Midbrain (tissue), 1 donor: Measurements from ENCODE around the gene CEP19.

Experiments used
- DNase-seq: peaks from one replicate; lab custom pipeline; 2025; lab: John Stamatoyannopoulos, UW

CEP19 gene

DNA sequence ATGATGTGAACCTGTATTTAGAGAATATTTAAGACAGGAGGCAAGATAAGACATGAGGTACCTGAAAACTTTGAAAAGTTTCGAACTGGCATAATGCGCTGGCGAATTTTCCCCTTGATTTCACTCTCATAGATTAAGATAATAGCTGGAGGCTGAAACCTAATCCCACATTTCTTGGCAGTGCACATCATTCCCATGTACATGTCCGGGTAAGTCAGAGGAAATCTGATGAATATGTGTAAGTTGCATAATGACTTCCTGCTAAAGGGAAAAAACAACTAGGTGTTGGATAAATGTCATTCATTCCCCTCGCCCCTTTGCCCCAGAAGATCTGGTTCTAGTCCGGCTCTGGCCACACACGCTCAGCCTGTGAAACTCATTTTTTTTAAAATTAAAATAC lies 3.6 kb downstream of the CEP19 start:
- DNase-seq: no peak

- DNase-seq: no peak
Observed at GRCh38 chr3:196707566-196707965, 4.5 kb downstream of the CEP19 start.

DNA sequence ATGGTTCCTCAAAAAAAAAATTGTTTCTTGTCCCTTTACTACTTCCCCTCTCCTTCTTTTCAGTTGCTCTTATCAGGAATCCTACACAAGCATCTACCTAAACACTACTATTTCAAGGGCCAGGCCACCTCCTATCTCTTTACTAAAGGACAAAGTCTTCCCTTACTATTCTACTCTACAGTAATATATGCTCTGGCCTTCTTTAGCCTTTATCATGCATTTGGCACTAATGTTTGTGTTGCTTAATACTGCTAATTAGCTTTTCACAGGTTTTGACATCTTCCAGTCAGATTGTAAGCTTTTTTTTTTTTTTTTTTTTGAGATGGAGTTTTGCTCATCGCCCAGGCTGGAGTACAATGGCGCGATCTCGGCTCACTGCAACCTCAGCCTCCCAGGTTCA lies 5.3 kb downstream of the CEP19 start:
- no peak for DNase-seq

DNA sequence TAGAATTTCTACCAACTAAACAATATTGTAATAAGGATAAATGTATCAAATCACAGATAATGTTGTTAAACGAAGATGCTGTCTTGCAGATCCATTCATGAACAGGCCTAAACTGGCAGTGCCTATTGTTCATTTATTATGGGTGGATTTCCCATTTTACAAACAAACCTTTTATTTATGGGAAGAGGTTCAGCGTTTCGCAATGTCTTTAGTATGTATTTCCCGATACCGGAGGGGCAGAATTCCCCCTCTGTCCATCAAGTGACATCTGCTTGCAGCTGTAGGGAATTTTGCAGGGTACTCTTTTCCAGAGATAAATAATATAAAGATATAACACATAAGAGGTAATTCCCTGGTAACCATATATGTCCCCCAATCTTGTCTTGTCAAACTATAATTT lies 5.7 kb downstream of the CEP19 start:
- DNase-seq: no peak

- no peak for DNase-seq
Observed at GRCh38 chr3:196700801-196701200, 11.2 kb downstream of the CEP19 start.

DNA sequence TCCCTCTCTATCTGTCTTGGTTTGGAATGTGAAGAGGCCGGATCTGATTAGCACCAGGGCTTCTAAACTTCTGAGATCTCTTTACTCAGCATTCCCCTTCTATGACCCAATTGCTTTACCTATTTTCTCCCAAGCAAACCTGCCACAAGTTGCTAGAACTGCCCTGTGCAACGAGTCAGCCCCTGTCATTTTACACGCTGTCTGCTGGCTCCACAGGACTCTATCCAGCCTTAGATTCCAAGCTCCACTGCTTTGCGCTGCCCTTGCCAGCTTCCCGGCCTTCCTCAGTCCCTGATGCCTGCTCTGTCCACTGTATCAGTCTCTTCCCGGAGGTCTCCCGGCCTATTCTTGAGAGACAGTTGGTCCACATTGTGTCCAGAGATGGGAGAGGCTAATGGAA lies 12.3 kb downstream of the CEP19 start:
- DNase-seq: no peak

- DNase-seq: no peak
Observed at GRCh38 chr3:196697270-196697669, 14.8 kb downstream of the CEP19 start.

DNA sequence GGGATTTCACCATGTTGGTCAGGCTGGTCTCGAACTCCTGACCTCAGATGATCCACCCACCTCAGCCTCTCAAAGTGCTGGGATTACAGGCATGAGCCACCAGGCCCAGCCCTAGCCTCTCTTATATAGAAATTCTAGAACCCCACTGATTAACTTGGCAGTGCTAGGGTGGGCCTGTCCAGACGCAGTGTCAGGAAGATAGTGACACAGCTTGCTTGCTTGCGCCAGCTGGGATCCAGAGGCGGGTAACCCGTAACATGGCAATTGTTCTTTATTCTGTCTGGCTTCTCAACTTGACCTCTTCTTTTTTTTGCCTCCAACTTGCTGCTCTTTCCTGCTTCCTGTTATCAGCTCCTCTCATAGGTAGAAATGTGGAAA lies 16.2 kb downstream of the CEP19 start:
- DNase-seq: no peak

DNA sequence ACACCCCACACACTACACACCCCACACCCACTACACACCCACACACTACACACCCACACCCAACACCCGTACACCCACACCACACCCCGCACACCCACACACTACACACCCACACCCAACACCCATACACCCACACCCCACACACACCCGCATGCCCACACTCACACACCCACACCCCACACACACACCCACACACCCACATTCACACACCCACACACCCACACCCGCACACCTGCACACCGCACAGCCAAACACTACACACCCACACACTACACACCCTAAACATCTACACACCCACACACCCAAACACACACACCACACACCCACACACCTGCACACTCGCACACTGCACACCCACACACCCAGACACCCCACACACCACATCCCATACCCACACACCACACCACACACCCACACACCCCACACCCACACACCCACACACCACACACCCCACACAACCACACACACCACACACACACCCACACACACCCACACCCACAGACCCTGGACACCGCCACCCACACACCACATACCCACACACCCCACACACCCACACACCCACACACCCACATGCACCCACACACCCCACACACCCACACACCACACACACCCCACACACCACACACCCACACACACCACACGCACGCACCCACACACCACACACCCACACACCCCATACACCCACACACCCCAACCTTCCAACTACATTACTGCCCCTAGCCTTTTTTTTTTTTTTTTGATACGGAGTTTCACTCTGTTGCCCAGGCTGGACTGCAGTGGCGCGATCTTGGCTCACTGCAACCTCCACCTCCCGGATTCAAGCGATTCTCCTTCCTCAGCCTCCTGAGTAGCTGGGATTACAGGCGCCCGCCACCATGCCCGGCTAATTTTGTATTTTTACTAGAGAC lies 16.9 kb downstream of the CEP19 start:
- no peak for DNase-seq

- no peak for DNase-seq
Observed at GRCh38 chr3:196694202-196694638, 17.8 kb downstream of the CEP19 start.

DNA sequence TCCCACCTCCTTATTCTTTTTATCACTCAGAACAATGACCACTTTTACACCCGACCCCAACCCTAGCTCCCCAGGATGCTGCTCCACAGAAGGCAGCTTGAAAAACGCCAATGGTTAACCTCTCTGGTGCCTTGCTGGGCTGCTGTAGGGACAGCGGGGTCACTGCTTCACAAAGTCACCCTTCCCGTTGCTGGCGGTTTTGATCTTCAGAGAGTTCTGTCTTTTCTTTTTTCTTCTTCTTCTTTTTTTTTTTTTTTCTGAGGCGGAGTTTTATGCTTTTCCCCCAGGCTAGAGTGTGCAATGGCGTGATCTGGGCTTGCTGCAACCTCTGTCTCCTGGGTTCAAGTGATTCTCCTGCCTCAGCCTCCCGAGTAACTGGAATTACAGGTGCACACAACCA lies 20.7 kb downstream of the CEP19 start:
- DNase-seq: no peak

DNA sequence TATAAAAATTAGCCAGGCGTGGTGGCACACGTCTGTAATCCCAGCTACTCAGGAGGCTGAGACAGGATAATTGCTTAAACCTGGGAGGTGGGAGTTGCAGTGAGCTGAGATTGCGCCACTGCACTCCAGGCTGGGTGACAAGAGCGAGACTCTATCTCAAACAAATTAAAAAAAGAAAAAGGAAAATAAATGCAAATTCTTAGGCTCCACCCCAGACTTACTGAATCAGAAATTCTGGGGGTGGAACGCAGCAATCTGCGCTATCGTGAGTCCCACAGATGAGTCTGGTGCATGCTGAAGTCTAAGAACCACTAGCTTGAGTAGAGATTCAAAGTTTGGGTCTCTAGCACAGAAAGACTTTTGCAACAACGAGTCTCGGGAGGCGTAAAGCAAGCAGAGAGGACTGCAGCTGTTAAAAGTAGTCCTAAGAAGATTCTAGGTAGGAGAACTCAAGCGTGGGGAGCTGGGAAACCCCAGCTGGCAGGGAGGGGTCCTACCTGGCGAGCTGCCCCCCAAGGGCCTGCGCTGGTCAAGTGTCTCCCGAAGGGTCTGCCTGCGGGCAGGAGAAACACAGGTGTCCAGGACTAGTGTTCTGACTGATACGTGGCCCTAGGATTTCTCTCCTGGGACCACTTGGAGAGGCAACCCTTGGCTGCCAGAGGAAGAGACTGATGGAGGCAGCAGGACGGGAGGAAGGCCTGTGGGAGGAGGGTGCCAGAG lies 21.9 kb downstream of the CEP19 start:
- no peak for DNase-seq

DNA sequence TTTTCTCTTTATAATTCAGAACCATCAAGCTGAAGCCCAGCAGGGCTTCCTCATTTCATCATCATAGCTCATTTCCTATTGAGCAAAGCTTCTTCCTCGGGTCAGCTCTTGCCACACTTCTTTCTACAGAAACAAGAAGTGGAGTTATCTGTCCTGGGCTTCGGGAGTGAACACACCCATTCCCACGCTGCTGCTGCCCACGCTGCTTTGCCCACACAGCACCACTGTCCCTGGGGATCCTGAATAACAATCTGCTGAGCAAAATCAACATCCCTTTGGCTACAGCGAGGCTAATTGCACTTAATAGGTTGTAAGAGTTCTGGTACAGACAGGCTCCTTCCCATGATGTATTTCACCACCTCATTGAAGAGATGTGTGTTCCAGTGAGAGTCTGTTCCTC lies 23.7 kb downstream of the CEP19 start:
- DNase-seq: no peak

- DNase-seq: no peak
Observed at GRCh38 chr3:196686436-196686835, 25.6 kb downstream of the CEP19 start.

GRCh38 chr3:196684548-196685407 lies 27.3 kb downstream of the CEP19 start:
- DNase-seq: peak; percentile 74

DNA sequence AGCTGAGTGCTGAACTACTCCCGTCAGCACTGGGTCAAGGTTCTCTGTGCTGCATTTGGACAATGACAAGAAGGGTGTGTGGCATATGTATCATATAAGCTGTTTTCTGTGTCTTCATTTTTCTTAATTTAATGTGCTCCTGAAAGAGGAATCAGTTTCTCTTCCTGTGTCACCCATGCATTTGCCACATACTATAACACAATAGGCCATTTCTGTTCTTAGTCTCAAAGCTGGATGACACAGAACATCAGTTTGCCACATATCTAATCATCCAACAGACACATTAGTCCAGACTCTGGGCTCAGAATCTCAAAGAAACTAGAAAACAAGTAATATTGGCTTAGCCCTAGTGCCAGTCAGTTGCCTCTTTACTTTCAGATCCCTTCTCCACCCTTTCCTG lies 34.1 kb downstream of the CEP19 start:
- DNase-seq: no peak

DNA sequence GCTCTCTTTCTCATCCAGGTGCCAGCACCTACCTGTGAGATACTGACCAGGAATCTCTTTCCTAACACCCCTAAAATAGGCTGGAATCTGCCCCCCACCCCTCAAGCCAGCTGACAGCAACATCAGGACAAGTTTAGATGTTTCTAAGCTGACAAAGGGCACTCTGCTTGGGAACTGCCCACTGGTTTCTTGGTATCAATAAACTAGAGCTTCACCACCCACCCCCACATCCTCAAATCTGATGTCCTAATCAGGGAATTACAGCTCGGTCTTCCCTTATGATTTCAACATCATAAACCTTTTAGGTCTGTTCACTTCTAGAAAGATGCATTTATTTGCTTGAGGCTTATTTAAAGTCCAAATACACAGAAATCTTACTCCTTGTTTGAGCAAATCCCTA lies 34.7 kb downstream of the CEP19 start:
- DNase-seq: no peak

GRCh38 chr3:196673632-196674031 lies 38.4 kb downstream of the CEP19 start:
- DNase-seq: no peak

GRCh38 chr3:196670339-196670738 lies 41.7 kb downstream of the CEP19 start:
- no peak for DNase-seq

- no peak for DNase-seq
Observed at GRCh38 chr3:196667056-196667825, 44.8 kb downstream of the CEP19 start.

DNA sequence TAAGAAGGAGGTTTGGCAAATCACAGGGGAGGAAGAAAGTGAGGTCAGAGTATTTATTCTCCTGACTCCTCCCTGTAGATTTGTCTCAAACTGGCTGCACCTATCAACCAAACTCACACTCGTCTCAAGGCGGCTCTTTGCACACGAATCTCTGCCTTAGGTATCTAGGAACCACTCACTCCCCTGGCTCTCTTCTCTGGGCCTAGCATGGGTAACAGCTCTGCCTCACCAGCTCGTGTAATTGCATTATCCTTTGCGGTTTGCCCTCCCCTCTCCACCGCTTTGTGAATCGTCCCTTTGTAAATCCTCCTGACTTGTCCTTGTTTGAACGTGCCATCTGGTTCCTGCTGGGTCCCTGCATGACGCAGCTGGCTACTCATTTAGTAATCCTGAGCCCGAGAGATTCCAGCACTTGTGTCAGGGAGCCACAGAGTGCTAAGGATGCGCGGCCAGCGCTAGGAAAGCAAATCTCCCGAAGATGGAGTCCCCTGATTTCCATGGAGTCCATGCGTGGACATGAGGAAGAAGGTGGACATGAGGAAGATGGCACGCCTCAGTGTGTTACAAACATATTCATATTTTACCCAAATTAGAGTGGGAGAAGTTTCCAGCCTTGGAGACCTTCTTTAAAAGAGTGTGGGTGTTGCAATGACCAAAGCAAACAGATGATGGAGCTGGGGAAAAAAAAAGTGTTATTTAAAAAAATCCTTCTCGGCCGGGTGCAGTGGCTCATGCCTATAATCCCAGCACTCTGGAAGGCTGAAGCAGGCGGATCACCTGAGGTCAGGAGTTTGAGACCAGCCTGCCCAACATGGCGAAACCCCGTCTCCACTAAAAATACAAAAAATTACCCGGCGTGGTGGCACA lies 45.8 kb downstream of the CEP19 start:
- no peak for DNase-seq
